IPS DF 4.7 (cell line): ENCODE measurements around the gene LGR6.

Source experiments
- DNase-seq: peaks from one replicate; pipeline ENCODE4 v3.0.0-alpha.2; 2013; ENCODE audit warnings: low spot score; ENCODE audit errors: extremely low read depth

The LGR6 gene

DNA sequence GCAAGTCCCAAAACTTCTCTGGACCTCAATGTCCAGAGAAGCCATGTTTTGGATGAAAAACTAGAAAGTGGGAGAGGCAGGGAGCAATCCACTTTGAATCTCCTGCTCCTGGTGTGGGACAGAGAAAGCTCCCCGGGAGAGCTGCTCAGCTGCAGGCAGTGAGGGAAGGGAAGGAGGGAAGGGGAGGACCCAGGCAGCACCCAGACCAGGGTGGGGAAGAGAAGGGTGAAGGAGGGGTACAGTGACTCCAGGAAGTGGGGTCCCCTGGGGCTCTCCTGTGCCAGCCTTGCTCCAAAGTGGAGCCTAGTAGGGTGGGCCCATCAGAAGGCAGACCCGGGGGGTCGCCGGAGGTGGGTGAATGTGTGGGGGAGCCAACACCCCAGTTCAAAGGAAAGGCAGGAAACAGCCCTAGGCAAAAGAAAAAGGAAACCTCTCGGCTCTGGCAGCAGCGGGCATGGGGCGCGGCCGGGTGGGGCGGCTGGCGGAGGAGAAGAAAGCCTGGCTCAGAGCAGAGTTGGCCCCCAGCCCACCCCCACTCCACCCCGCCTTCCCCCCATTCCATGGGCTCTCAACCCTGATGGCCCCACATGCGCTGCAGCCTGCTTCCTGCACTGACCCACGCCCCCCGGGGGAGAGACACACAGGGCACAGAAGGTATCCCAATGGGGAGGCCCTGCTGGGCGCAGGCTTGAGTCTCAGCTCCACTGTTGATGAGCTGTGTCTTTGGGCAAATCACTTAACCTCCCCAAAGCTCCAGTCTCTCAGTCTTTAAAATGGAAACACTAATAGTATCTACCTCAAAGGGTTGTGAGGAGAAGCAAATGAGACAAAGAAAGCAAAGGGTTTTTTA, 5.7 kb downstream of the LGR6 start:
- DNase-seq, result no peak

DNA sequence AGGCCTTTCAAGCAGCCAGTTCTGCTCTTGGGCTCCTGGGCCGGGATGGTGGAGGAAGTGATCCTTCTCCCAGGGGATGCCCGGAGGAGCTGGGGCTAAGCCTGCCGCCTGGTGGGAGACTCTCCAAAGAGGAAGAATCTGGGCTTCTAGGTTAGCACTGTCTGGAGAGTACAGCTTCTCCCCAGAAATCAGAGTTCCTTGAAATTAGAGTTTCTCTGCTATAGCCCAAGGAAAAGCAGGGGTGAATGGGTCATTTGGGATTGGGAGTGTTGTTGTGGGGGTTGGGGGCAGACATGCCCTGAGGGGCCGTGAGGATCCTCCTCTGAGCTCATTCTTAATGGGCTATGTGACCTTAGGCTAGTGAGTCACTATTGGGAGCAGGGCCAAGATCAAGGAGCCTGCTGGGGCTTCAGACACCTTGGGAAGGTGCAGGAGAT, 6.5 kb downstream of the LGR6 start:
- no peak for DNase-seq

GRCh38 chr1:202200669-202201068, 7.1 kb downstream of the LGR6 start:
- DNase-seq, result no peak

DNA sequence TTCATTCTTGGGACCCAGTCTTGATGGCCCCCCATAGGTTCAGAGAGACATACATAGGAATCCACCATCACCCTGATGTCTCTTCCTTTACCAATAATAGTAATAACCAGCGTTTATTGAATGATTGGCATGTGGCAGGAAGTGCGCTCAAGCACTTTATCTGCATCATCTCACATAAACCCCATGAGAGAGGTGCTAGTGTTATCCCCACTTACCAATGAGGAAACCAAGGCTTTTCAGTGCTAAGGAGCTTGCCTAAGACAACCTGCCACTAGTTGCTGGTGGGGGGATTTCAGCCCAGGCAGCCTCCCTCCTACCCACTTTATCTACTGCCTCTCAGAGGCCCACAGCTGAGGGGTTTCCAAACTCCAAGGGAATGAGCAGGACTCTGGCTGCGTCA, 7.7 kb downstream of the LGR6 start:
- DNase-seq, result no peak

- DNase-seq, result no peak
Measured at GRCh38 chr1:202201971-202202370, 8.4 kb downstream of the LGR6 start.

GRCh38 chr1:202202500-202203168, 9.0 kb downstream of the LGR6 start:
- DNase-seq, result no peak

- DNase-seq, result no peak
Measured at GRCh38 chr1:202203238-202204039, 9.8 kb downstream of the LGR6 start.

DNA sequence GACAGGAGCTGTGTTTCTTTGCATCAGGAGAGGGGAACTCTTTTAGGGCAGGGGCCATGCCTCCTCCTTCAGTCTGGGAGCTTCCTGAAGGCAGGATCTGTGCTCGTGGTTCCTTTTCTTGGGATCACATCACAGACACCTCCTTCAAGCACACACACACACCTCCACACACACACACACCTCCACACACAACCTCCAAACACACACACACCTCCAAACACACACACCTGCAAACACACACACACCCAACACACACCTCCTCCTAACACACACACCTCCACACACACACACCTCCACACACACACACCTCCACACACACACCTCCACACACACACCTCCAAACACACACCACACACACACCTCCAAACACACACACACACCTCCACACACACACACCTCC, 10.5 kb downstream of the LGR6 start:
- no peak for DNase-seq

- DNase-seq, result no peak
Measured at GRCh38 chr1:202205523-202206190, 12.1 kb downstream of the LGR6 start.

DNA sequence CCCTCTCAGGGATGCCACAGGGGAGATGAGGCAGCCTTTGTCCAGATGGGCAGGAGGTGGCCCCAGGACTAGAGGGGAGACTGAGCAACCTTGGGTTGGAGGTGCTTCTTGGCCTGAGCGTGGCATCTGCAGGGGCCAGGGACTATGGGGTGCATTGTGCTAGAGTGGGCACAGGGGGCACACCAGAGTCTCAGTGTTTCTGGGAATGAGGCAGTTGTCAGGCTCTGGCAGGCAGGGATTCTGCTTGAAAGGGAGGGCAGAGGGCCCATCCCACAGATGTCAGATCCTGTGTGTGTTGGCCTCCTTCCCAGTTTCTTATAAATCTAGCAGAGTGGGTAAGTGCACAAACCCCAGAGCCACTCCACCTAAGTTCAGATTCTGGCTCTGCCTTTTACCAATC, 13.7 kb downstream of the LGR6 start:
- DNase-seq, result no peak

DNA sequence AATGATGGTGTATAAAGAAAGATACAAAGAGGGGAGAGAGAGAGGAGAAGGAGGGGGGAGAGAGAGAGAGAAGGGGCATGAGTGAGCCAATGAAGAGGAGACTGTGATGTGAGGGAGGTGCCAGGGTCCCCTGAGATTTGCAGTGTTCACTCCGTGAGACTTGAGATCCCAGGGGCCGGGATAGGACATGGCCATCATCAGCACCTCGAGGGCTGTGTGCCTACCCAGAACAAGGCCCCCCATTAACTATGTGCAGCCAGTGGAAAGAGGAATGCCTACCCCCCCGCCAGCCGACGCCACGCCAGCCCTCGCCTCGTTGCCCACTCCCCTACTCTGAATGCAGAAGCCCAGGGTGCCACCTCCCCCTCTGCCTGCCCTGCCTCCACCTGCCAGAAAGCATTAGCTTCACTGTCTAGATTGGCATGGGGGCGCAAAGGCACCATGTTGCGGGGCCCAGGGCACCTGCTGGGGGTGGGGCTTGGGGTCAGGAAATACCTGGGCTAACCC, 14.8 kb downstream of the LGR6 start:
- DNase-seq, result no peak

DNA sequence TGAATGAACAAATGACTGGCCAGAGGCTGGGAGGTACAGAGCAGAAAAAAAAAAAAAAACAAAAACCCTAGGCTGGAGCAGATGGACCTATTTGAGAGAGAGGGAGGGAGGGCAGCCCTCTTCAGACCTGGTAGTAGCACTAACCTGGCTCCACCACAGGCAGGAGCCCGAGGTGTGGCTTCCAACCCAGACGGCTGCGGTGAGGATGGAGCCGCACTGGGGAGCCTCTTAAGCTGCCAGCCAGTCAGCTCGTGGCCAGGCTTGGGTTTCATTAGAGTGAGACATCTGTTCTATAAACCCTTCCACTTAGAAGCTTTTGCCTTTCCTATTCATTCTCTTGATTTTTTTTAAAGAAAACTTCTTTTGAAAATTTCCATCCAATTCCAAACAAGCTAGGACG, 16.8 kb downstream of the LGR6 start:
- DNase-seq, result no peak

- no peak for DNase-seq
Measured at GRCh38 chr1:202210969-202211368, 17.4 kb downstream of the LGR6 start.

DNA sequence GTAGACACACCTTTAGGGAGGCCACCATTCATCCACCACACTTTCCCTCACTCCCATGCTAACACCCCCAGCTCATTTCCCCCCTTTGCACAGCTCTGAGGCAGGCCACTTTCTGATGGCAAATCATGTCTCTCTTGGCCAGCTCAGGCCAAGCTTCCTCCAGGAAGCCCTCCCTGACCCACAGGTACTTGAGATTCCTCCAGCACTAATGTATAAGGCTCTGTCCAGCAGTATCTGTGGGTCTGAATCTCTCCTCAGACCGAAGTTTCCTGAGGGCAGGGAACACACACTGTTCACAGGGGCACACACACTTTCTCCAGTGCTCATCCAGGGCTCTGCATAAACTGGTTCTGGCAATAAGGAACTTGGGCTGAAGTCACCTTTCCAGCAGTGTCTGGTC, 19.2 kb downstream of the LGR6 start:
- DNase-seq, result no peak

- no peak for DNase-seq
Measured at GRCh38 chr1:202213361-202214088, 19.9 kb downstream of the LGR6 start.

DNA sequence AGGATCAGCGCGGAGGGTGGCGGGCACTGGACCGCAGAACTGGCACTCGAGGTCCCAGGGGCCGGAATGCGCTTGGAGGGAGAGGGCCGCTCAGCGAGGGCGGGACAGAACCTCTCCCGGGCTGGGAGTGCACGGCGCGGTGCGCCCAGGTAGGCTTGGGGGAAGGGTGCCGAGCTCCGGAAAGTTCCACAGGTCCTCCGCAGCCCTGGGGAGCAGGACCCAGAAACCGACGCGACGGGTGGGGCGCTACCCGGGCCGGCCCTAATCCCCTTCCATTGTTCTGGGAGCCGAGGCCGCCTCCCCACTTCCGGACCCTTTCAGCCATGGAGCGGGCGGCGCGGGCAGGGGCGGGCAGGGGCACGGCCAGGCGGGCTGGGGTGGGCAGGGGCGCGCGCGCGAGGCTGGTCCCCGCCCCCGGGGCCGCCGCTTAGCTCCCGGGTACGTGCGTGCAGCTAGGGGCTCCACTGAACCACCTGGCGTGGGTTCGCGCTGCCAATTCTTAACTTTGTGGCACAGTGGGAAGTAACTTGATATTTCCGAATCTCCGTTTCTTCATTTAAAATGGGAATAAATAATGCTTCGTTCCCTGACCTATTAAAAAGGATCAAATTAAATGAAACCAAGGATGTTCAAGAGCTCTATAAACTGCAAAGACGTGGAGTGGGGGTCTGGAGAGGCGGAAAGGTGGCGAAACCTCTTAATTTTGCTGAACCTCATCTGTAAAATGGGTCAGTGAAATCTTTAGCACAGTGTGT, 20.7 kb downstream of the LGR6 start:
- no peak for DNase-seq

- DNase-seq, result no peak
Measured at GRCh38 chr1:202215472-202216130, 22.0 kb downstream of the LGR6 start.

GRCh38 chr1:202216691-202217090, 23.1 kb downstream of the LGR6 start:
- DNase-seq, result no peak

GRCh38 chr1:202217516-202217915, 23.9 kb downstream of the LGR6 start:
- no peak for DNase-seq
